Activated effector memory CD4-positive, alpha-beta T cell treated with anti-CD3 and anti-CD28 coated beads, Interleukin-2, amount 50 U/mL, for 16 hours (primary cell): ENCODE data around the gene NEBL.

Experiments used
- DNase-seq: peaks from one replicate; pipeline ENCODE4 v3.0.0-alpha.2; 2020

Gene NEBL

DNA sequence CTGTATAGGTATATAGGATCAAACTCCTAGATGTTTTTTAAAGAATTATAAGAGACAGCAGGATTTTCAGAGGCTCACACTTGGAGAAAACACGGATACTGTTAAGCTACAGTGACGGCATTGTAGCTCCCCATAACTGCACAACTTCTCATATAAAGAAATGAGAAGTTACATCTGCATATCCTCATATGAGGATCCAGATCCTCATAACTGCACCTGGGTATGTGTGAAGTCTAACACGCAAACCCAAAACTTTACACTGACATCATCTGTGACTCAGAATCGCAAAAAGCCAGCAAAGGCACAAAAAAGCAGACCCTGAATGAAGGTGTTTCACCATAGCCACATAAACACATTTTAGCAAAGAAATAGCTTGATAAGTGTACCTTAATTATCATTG, 34.1 kb downstream of the NEBL start:
- DNase-seq: no peak

GRCh38 chr10:20858292-20859124, 38.6 kb downstream of the NEBL start:
- no peak for DNase-seq

DNA sequence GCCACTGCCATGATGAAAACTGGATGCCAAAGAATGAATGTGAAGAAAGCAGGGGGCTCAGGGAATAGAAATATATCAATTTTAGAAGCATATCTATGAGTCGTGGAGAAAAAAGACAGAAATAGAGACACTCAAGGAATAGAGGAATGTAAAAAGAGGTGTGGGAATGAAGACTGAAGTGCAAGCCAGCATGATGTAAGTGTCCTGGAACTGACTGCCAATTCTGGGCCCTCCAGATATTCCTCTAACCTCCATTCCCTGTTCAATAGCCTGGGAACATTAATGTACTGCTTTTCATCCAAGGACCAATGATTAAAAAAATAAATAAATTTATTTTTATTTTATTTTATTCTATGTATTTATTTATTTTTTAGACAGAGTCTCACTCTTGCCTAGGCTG, 40.6 kb downstream of the NEBL start:
- no peak for DNase-seq

DNA sequence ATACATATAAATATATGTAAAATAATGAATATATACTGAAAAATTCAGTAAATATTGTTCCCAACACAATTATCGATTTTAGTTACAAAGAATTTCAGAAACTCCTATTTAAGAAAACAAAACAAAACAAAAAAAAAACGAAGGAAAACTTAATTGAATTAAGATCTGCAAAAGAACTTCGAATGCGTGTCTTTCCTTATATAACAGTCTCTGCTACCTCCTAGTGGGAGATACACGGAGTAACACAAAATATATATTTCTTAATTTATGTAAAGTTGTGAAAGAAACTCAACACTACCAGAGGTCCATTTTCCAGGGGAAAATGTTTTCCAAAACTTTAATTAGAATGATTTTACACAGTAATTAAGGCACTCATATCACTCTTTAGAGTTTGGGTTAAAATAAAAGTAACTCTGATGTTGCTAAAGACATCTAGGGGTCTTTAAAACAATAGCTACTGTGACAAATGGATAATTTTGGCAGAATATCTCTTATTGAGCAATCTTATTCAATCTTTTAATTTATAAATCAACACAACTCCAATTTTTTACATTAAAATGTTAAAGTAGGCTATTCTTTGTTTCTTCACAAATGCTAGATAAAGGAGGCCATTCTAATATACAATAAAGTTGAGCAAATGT, 41.6 kb downstream of the NEBL start:
- no peak for DNase-seq

- DNase-seq: no peak
Observed at GRCh38 chr10:20853276-20853675, 43.8 kb downstream of the NEBL start.

DNA sequence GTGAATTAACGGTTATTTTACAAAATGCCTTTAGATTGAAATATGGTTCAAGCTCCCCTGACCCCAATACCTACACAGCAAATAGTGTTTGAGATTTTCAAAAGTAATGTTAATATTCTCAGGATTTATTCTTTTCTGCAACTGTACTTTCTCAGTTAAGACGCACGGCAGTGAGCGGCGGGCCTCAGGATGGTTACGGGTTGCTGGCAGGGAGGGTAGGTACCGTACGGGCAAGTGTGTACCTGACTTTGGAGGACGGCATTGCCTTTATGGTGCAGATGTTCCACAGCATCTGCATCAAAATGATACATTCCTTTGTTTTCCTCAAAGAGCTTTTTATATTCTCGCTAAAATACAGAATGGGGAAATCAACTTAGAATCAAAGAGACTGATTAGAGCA, 44.8 kb downstream of the NEBL start:
- DNase-seq: no peak

GRCh38 chr10:20847512-20847911, 49.6 kb downstream of the NEBL start:
- no peak for DNase-seq

DNA sequence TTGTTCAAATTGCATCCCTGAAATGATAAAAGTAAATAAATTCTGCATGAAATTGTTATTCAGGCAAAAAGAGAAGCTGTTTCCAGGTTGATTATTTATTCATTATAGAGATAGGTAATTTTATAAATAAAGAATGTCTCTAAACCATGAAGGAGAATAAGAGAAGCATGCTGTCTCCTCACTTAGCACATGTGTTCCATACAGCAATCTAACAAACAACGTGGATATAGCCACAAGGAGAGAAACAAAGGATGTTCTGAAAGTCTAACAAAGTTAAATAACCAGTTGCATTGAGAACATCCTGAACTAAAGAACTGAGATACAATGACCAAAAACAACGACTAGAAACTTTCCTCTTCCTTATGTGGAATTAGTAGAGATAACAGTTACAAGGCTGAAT, 50.8 kb downstream of the NEBL start:
- DNase-seq: no peak

DNA sequence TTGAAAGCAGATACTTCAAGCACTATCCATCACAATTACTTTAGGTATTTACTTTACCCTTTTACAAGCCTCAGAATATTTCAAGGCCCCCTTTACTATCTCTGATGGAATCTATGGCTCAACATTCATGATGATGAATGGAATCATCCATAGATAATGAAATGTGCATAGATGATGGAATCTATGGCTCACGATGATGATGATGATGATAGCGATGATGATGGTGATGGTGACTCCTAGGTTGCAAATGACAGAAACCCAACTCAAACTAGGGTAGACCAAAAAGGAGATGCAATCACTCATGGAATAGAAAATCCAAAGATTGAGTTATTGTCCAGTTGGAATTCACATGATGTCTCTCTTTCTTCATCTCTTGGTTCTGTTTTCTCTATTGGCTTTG, 55.7 kb downstream of the NEBL start:
- no peak for DNase-seq

- DNase-seq: no peak
Observed at GRCh38 chr10:20839910-20840309, 57.2 kb downstream of the NEBL start.

DNA sequence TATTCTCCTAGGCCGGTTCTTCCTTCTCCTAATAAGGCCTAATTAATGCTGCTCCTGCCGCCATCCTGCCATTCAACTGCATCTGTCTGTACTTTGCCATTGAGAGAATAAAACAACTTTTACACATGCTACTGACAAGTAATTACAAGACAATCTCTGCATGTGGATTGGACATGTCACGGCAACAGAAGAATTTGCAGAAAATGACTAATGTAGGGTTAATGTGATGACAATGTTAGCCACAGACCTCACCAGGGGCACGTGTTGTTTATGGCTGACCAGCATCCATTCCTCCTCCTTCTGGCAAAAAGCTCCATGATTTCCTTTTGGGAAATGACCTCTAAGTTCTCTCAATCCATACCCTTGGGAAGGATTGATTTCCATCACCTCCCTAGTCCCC, 58.0 kb downstream of the NEBL start:
- DNase-seq: no peak

DNA sequence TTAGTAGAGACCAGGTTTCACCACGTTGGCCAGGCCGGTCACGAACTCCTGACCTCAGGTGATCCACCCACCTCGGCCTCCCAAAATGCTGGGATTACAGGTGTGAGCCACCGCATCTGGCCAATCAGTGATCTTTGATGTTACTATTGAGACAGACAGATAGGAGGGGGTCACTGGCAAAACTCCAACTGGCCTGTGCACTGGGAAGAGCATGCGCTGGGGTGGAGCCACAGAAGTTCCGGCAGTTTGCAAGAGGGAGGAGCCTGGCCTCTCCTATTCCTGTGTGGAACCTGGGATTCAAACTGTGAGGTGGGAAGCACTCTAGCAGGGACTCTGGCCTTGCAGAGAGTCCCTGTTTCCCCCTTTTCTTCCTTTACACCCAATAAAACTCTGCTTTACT, 60.7 kb downstream of the NEBL start:
- DNase-seq: no peak

GRCh38 chr10:20835335-20835734, 61.8 kb downstream of the NEBL start:
- DNase-seq: no peak

DNA sequence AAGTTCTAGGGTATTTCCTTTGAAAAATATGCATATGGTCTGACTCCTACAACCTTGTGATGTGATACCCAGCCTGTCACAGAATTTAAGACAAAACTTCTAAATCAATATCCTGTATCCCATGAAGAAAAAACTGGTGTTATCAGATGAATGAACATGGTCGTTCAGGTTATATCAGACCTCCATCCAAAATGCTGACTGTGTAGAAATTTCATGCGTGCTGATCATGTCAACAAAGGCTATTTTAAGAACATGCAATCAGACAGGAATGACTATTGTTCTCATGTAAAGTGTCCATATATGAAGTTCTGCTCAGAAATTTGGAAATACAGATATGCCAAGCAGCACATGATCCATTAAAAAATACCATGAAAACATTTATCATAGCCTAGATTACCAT, 62.3 kb downstream of the NEBL start:
- DNase-seq: no peak

DNA sequence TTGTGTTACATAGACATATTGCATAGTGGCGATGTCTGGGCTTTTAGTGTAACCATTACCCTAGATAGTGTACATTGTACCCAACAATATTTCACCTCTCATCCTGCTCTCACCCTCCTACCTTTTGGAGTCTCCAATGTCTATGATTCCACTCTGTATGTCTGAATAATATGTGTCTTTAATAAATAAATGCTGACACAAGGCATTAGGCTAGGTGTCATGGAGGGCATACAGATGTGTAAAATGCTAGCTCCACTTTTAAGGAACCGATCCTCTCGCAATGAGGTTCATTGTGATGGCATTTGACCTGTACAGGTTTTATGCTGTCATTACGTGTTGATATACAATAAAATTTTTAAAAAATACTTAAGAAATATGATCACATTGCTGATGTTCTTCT, 74.3 kb downstream of the NEBL start:
- DNase-seq: no peak

GRCh38 chr10:20817646-20818045, 79.5 kb downstream of the NEBL start:
- DNase-seq: no peak

GRCh38 chr10:20817116-20817515, 80.0 kb downstream of the NEBL start:
- DNase-seq: no peak

DNA sequence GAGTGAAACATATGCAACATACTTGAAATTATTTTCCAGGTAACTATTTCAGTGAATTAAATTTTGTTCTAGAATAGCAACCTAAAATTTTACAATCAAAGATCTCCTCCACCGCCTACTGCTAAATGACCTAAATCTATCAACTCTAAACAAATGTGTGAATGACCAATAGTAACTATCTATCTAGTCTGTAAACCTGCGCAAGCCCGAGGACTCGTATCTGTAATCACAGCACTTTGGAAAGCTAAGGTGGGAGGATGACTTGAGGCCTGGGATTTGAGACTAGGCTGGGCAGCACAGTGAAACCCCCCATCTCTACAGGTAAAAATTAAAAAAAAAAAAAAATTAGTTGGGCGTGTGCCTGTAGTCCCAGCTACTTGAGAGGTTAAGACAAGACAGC, 83.0 kb downstream of the NEBL start:
- DNase-seq: no peak

DNA sequence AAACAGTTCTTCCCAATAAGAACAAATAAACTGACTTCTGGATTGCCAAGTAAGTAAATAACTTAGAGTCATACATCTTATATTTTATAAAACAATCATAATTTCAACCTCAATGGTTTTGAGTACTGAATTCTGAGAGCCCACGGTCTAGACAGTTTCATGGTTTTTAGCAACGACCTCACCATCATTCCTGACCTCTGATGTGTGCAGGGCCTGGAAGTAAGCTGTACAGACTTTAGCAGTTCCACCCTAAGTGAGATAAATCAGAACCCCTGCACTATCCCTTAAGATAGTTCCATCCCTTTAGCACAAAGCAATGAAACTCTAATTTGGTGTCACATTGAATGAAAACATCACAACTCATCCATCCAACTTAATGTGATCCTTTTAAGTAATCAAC, 86.0 kb downstream of the NEBL start:
- DNase-seq: no peak

- DNase-seq: no peak
Observed at GRCh38 chr10:20809631-20810030, 87.5 kb downstream of the NEBL start.

- no peak for DNase-seq
Observed at GRCh38 chr10:20806487-20806886, 90.6 kb downstream of the NEBL start.

- no peak for DNase-seq
Observed at GRCh38 chr10:20797290-20797689, 99.8 kb downstream of the NEBL start.

- DNase-seq: no peak
Observed at GRCh38 chr10:20795391-20795790, 101.7 kb downstream of the NEBL start.

GRCh38 chr10:20785174-20785573, 111.9 kb downstream of the NEBL start:
- no peak for DNase-seq
